GM18526 (cell line): ENCODE data around the gene ST8SIA4.

Experiments used
- POLR2A ChIP-seq: IDR thresholded peaks from 3 replicates; pipeline ENCODE4 v1.6.1; 2011; ENCODE audit not compliant: insufficient read length; ENCODE audit errors: extremely low read depth

Gene ST8SIA4

DNA sequence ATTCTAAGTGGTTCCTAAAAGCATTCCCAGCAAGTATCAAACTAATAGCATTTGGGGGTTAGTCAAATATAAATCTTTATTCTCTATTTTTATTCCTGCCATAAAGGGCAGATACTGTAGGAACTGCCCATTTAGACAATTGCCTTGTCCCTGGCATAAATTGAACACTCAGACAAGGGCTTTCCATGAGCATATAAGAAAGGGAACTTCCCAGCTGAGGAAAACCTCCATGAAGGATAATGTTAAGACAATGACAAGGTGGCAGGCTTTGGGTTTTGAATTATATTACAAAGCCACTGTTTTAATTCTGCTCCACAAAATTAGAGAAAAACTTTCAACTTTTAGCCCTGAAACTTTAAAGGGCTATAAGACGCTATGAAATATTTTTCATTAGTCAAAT lies 81.3 kb downstream of the ST8SIA4 start:
- TF ChIP-seq POLR2A = no peak

DNA sequence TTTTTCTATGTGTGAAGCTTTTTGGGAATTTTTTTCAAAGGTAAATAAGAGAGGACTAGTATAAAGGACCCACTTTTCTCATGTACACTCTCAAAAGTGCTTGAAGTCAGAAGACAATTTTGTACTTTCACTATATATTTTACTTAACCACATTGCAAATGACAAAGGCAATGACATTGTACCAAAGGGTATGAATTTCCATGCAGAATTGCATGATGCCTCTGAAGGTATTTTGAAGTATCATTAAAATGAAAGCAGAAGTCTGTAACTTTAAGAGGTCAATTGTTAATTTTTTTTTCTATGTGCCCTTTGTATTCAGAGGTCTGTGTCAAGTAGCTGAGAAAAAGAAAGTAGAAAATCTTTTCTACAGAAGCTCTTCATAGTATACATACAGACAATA lies 84.7 kb downstream of the ST8SIA4 start:
- no peak for TF ChIP-seq POLR2A

DNA sequence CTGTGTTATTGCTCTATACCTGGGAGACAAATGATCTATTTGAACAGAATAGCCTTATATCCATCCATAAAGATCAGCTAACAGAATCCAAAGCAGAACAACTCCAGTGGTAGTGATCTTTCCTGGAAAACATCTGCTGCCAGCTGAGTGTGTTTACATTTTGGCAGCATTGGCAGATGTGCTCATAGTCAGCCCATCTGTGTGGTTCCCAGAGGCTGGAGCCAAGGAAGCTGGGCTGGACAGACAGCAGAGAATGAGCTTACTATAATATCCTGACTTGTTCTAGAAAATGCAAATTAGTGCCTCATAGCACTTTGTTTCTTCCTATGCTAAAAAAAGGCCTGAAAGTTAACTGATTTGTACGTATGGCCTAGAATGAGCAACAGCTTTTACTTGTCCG lies 99.7 kb downstream of the ST8SIA4 start:
- no peak for TF ChIP-seq POLR2A

DNA sequence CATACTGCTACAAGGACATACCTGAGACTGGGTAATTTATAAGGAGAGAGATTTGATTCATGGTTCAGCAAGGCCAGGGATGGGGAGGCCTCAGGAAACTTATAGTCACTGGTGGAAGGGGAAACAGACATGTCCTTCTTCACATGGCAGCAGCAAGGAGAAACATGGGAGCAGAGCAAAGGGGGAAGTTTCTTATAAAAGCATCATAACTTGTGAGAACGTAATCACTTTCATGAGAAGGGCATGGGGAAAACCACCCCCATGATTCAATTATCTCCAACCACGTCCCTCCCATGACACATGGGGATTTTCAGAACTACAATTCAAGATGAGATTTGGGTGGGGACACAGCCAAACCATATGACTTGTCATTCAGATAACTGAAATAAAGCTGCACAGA lies 100.9 kb downstream of the ST8SIA4 start:
- no peak for TF ChIP-seq POLR2A

DNA sequence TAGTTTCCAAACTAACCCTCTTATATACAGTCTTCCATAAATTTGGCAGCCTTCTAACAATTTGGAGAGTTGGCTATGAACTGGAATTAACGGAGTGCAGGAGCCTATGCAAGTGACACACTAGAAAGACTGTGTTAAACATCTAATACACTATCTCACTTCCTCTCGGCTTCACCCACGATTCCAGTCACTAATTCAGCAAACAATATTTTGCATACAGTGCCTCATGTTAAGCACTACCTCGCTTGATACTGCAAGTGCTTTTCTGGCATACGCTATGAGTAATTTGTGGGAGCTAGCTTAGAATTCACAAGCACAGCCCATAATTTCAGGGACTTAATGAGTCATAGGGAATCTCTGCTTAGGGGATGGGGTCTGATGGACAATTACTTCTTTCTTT lies 102.5 kb downstream of the ST8SIA4 start:
- TF ChIP-seq POLR2A = no peak

DNA sequence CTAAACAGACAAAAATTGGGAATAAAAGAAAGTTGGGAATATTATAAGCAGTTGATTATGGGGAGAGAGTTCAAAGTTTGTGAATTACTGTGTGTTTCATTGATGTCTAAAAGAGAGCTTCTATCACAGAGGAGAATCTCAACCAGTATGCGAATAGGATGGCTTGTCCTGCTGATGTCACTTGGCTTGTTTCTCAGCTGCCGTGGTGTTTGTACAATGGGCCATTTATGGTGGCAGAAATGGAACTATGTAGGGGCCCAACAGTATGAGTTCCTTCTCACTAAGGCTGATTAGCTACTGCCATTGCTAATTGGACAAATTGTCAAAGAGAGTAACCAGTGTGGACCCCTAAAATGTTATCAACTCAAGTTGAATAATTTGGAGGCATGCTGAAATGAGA lies 103.9 kb downstream of the ST8SIA4 start:
- no peak for TF ChIP-seq POLR2A

DNA sequence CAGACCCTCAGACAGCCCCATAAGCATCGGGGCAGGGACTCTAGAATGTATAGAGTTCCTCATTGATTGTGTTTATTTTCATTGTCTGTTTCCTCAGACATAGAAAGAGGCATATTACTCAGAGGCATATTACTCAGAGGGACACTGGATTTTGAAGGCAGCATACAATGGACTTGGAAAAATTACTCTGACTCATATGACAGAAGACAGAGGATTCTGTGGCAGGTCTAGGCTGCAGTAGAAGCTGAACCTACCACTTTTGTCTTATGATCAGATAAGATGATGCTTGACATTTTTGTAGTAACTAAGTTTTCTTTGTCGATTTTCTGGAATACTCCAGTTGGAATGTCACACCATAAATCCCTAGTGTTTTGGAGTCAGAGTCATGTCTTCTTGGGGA lies 105.2 kb downstream of the ST8SIA4 start:
- no peak for TF ChIP-seq POLR2A

DNA sequence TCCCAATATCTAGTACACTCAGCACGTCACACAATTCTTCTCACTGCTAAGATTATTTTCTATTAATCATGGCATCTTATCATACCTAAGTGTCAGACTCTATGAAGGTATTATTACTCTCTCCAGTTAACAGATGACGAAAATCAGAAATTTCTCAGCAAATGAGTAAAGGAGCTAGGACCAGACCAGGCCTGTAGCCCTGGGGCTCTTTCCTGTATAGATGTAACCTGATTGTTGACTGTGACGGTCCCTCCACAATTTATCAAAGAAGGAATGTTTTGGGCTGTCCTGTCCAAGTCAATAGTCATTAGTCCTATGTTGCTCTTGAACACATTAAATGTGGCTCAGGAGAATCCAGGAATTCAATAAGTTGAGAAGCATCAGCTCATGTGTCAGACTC lies 106.2 kb downstream of the ST8SIA4 start:
- TF ChIP-seq POLR2A = no peak

DNA sequence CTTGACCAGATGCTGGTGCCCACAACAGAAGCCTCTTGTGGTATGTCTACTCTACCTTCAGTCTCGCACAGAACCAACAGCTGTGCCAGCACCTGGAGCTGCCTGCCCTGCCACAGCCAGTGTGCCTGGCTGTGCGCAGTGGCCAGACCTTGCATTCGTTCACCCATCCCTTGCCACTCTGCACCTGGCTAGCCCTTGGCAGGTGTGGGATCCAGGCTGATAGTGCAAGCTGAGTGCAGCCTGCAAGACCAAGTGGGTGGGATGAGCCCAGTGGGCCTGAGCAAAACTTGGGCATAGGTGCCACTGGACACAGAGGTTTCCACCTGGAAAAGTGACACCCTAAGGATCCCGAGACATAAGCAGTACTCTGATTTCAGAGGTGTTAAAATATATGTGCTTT lies 108.2 kb downstream of the ST8SIA4 start:
- no peak for TF ChIP-seq POLR2A

DNA sequence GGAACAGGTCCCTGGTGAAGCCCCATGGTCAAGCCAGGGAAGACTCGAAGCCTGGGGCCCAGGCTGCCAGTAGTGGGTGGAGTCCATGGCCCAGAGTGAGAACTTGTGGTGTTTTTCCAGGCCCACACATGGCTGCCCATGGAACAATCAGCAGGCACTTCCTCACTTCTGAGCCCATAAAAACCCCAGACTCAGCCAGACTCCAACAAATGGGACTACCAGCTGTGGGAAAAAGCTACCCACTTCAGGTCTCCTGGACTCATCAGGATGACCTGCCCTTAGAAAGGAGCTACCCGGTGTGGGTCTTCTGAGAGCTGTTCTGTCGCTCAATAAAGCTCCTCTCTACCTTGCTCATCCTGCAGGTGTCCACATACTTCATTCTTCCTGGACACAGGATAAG lies 108.9 kb downstream of the ST8SIA4 start:
- no peak for TF ChIP-seq POLR2A

DNA sequence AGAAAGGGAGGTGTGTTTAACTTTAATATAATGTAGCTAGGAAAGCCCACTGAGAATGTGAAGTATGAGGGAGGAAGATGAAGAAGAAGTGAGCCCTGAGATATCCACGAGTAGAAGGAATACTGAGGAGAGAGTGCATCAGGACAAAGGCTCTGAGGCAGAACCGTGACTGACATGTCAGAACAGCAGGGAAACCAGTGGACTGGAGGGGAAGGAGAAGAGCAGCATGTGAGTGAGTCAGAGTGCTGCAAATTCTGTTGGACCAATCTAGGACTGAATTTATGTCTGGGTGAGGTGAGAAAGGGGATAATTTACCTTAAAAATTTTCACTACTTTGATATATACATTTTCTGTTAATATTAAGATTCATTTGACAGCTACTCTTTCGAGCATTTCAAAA lies 110.3 kb downstream of the ST8SIA4 start:
- no peak for TF ChIP-seq POLR2A

DNA sequence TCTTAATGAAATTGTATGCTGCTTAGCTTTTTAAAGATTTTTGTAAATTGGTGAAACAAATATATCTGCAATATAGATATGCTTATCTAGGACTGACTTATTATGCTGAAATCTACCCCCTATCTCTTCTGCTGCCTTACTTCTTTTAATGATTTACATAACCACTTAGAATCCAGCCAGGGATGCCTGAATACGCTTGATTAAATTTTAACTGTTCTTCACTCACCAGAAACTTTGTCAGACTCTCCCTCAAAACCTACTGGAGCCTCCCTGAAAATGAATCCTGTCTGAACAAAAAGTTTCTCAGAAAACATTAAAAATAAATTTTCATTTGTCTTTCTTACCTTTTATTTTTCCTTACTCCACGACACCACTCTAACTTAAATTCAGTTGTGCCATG lies 111.7 kb downstream of the ST8SIA4 start:
- TF ChIP-seq POLR2A = no peak

DNA sequence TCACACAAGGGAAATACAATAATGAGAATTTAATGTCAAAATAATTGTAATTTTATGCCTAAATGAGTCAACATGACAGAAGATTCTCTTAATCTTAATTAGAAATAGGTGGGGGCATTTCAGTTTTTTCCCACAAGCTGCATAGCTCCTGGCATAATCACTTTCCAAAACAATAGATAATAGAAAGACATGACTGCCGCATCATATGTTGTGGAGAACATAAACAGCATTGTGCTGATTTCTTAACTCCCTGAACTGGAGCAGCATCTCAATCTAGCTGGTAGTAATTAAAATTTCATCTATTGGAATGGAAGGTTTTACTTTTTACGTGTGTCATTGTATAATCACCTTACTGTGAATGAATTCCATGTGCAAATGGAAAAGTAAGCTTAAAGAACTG lies 112.1 kb downstream of the ST8SIA4 start:
- TF ChIP-seq POLR2A = no peak

DNA sequence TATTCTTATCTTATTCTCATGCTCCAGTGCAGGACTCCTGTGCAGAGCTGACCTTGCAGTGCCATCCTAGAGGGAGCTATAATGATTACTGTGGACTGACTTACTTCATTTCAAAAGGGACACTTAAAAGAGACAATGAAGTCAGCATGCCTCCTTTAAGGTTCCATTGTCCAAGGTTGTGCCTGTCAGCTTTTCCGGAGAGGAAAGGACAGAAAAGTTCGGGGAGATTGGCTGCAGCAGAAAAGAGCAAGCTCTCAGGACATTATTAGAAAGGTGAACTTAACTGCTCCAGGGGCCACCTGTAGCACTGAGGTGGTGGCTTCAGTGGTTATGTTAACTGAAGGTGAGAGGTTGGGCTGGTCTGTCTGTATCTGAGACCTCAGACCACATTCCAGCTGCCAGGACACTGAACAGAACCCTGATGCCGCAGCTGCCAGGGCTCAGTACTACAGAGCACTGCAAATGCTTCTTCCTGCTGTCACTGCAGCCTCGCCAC lies 112.9 kb downstream of the ST8SIA4 start:
- TF ChIP-seq POLR2A = no peak

DNA sequence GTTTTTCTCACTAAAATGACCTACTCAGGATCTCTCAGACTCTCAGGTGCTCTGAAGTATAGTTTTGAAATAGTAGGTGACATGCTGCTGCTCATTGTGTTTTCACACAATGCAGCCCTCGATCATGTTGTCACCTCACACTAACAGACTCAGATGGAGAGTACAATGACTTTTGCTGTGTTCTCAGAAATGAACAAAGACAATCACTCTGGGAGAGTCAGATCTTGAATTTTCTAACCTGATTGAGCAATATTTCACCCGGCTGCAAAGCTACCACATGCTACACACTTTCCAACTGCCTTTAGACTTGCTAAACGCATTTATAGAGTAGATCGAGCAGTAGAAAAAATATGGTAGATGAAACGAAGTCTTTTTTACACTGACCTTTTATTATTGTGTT lies 113.4 kb downstream of the ST8SIA4 start:
- TF ChIP-seq POLR2A = no peak

DNA sequence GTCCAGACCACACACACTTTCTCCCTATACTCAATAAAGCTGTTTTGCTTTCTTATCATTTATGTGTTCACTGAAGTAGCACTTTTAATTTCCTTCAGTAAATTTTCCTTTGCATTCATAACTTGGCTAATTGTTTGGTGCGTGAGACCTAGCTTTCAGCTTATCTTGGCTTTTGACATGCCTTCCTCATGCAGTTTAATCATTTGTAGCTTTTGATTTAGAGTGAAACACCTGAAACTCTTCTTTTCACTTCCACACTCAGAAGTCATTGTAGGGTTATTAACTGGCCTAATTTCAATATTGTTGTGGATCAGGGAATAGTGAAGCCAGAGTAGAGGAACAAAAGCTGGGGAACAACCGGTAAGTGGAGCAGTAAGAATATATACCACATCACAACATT lies 114.7 kb downstream of the ST8SIA4 start:
- TF ChIP-seq POLR2A = no peak

DNA sequence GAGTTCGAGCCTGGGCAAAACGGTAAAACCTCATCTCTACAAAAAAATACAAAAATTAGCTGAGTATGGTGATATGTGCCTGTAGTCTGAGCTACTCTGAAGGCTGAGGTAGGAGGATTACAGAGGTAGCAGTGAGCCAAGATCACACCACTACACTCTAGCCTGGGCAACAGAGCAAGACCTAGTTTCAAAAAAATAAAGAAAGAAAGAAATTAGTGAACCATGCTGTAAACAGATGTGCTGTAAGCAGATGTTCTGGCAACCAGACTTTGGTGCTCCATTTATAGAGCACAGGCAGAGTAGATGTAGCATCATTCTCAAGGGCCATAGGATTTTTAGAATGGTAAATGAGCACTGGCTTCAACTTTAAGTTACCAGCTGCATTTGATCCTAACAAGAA lies 115.4 kb downstream of the ST8SIA4 start:
- TF ChIP-seq POLR2A = no peak

DNA sequence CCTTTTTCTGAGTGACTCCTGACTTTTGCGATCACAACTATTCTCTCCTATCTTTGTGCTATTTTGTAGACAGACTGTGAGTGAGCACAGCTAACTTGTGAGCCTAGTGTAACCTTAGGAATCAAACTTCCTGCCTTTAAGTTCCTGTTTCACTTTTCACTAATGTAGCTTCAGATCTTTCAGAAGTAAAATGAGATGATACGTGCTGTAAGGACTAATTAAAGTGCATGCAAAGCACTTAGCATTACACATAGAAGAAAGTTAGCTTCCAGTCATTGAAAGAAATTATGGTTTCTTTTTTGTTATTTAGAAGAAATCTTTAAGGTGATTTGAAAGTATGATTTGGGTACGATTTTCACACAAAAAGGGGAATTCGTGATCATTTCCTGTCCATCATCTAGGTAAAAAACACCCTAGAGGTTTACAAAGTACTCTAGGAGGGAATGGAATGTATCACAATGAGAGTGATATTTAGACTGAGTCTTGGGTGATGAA lies 122.7 kb downstream of the ST8SIA4 start:
- TF ChIP-seq POLR2A = no peak
